ENCODE data around the gene WHRN. TPM values are rescaled to one million over a fixed set of nuclear protein-coding genes. Genes with fewer than 3 reads are reported as not detected.

Gene WHRN
- total RNA-seq, 1 donor from 2014 or later, result 3.2 TPM

DNA sequence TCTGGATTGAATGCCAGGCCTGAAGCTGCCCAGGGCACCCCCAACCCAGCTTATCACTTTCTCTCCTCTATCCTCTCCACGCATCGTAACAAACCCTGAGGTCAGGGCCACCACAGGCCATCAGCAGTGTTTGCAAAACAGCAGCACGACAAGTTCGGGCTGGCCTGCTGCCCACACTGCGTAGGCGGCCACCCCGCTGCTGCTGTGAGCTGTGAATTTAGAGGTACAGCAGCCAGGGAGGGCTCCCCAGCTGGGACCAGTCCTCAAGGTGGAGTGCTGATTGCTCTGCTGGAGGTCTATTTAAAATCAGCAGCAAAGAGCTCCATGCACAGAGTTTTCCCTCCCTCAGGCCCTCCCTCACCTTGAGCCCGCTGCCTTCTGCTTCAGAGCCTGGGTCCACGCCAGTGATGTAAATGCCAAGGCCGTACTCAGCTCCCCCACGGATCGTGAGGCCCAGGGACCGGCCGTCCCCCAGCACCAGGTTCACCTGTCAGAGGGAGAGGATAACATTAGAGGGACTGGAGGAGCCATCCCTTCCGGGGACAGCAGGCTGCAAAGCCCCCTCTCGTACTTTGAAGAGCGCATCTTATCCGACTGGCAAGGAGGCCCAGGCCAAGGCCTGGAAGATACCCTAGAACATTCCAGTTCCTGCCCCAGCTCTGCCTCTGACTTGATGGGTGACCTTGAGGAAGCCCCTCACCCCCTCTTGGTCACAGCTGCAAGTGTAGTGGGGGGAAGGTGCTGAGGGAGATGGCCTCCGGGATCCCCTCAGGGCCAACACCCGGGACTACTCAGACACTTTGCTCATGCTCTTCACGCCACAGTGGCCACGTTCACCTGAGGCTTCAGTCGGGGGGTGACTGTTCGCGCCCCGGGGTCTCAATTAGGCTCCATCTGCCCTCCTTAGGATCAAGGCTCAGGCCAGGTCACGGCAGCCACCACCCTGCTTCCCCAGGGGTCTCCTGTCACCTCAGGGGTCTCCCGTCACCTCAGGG lies 39.1 kb downstream of the WHRN start:
- Mint-ChIP-seq H3K27ac (ENCODE audit: unreplicated experiment) (no peak overlapping the region), H3K4me3 (ENCODE audit: unreplicated experiment) (no peak overlapping the region), H3K36me3 (ENCODE audit: unreplicated experiment) (peaks cover 4% of the 10 kb centered on the region), H3K4me1 (ENCODE audit: low read depth, unreplicated experiment) (no peaks in the 10 kb centered on the region), H3K27me3 (ENCODE audit: unreplicated experiment) (no peaks in the 10 kb centered on the region), H3K9me3 (ENCODE audit: unreplicated experiment) (peaks cover 5% of the 10 kb centered on the region)
- no peak for DNase-seq
- TF ChIP-seq, protein P1, sequence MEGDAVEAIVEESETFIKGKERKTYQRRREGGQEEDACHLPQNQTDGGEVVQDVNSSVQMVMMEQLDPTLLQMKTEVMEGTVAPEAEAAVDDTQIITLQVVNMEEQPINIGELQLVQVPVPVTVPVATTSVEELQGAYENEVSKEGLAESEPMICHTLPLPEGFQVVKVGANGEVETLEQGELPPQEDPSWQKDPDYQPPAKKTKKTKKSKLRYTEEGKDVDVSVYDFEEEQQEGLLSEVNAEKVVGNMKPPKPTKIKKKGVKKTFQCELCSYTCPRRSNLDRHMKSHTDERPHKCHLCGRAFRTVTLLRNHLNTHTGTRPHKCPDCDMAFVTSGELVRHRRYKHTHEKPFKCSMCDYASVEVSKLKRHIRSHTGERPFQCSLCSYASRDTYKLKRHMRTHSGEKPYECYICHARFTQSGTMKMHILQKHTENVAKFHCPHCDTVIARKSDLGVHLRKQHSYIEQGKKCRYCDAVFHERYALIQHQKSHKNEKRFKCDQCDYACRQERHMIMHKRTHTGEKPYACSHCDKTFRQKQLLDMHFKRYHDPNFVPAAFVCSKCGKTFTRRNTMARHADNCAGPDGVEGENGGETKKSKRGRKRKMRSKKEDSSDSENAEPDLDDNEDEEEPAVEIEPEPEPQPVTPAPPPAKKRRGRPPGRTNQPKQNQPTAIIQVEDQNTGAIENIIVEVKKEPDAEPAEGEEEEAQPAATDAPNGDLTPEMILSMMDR (IDR thresholded peaks at IDR 0.05; ENCODE audit: partially characterized antibody, unreplicated experiment), result no peak

GRCh38 chr9:114465417-114465816 lies 39.9 kb downstream of the WHRN start:
- Mint-ChIP-seq H3K4me1 (ENCODE audit: low read depth, unreplicated experiment) (no peaks in the 10 kb centered on the region), H3K27me3 (ENCODE audit: unreplicated experiment) (no peaks in the 10 kb centered on the region), H3K36me3 (ENCODE audit: unreplicated experiment) (peaks cover 4% of the 10 kb centered on the region), H3K9me3 (ENCODE audit: unreplicated experiment) (peaks cover 5% of the 10 kb centered on the region), H3K4me3 (ENCODE audit: unreplicated experiment) (no peak overlapping the region), H3K27ac (ENCODE audit: unreplicated experiment) (no peak overlapping the region)
- TF ChIP-seq, protein P1 (IDR thresholded peaks at IDR 0.05; ENCODE audit: partially characterized antibody, unreplicated experiment), result no peak
- no peak for DNase-seq

DNA sequence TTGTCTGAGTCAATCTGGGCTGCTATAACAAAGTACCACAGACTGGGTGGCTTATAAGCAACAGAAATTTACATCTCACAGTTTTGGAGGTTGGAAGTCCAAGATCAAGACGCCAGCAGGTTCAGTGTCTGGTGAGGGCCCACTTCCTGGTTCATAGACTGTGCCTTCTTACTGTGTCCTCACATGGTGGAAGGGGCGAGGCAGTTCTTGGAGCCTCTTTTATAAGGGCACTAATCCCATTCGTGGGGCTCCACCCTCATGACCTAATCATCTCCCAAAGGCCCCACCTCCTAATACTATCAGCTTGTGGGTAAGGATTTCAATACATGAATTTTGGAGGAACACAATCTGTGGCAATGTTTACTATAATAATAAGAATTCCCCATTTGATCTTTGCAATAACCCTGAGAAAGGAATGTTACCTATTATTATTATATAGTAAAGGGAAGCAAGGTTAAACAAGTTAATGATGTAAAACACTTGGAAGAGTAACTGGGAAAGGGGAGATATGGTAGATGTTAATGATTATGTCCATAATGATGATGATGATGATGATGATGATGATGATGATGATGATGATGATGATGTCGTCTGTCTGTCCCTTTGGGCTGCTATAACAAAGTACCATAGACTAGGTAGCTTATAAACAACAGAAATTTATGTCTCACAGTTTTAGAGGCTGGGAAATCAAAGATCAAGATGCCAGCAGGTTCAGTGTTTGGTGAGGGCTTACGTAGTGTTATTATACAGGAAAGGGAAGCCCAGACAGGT lies 40.8 kb downstream of the WHRN start:
- Mint-ChIP-seq H3K4me1 (ENCODE audit: low read depth, unreplicated experiment) (no peaks in the 10 kb centered on the region), H3K4me3 (ENCODE audit: unreplicated experiment) (no peak overlapping the region), H3K27ac (ENCODE audit: unreplicated experiment) (no peak overlapping the region), H3K27me3 (ENCODE audit: unreplicated experiment) (no peaks in the 10 kb centered on the region), H3K9me3 (ENCODE audit: unreplicated experiment) (peaks cover 3% of the 10 kb centered on the region), H3K36me3 (ENCODE audit: unreplicated experiment) (no peaks in the 10 kb centered on the region)
- TF ChIP-seq, protein P1 (IDR thresholded peaks at IDR 0.05; ENCODE audit: partially characterized antibody, unreplicated experiment), result no peak
- DNase-seq, result no peak

GRCh38 chr9:114462791-114463190 lies 42.5 kb downstream of the WHRN start:
- H3K4me1 Mint-ChIP-seq (ENCODE audit: low read depth, unreplicated experiment), result no peaks in the 10 kb centered on the region
- H3K27me3 Mint-ChIP-seq (ENCODE audit: unreplicated experiment), result peaks cover 1% of the 10 kb centered on the region
- no peak for DNase-seq
- H3K4me3 Mint-ChIP-seq (ENCODE audit: unreplicated experiment), result no peak overlapping the region
- H3K27ac Mint-ChIP-seq (ENCODE audit: unreplicated experiment), result no peak overlapping the region
- peaks cover 3% of the 10 kb centered on the region for H3K9me3 Mint-ChIP-seq (ENCODE audit: unreplicated experiment)
- H3K36me3 Mint-ChIP-seq (ENCODE audit: unreplicated experiment), result no peaks in the 10 kb centered on the region
- TF ChIP-seq, protein P1 (IDR thresholded peaks at IDR 0.05; ENCODE audit: partially characterized antibody, unreplicated experiment), result no peak
